K562 (cell line): ENCODE data around the gene ZMIZ1.

ENCODE experiments used
- ARID1B ChIP-seq: fragments of 450-650 bp; IDR thresholded peaks from 2 replicates; pipeline ENCODE4 v1.6.1; 2016; ENCODE audit warnings: antibody characterized with exemption, mild to moderate bottlenecking, inconsistent platforms
- CTCF ChIP-seq, 3 experiments: IDR thresholded peaks in 2 of 3; conservative IDR thresholded peaks in 1 of 3; 2 replicates each; pipeline ENCODE4 v1.5.1; 2011 to 2012; ENCODE audit warnings: low read length in 3 of 3, mild to moderate bottlenecking in 3 of 3, control low read depth in 2 of 3, improper control_type of control experiment in 1 of 3, inconsistent platforms in 1 of 3, low read depth in 1 of 3, mixed read lengths in 1 of 3, moderate library complexity in 1 of 3; ENCODE audit not compliant: insufficient read depth in 2 of 3
- ESRRB ChIP-seq: fragments of 250-450 bp; sonication (Bioruptor Pico); IDR thresholded peaks from 2 replicates; pipeline ENCODE4 v1.5.0; 2020; ENCODE audit warnings: mild to moderate bottlenecking, moderate library complexity, borderline replicate concordance
- GABPA ChIP-seq: fragments of 200-800 bp; sonication (Bioruptor generic); conservative IDR thresholded peaks from 2 replicates; pipeline ENCODE4 v1.6.1; 2016; ENCODE audit warnings: low read depth, missing genetic modification characterization, missing compliant biosample characterization
- GATAD2A ChIP-seq: fragments of 450-650 bp; IDR thresholded peaks from 2 replicates; pipeline ENCODE4 v1.6.1; 2017
- HNRNPL ChIP-seq: fragments of 200-400 bp; formaldehyde crosslinking; IDR thresholded peaks from 2 replicates; pipeline ENCODE4 v1.6.1; 2017; ENCODE audit warnings: low read depth, mild to moderate bottlenecking, low read length
- HNRNPLL ChIP-seq: fragments of 200-400 bp; formaldehyde crosslinking; IDR thresholded peaks from 2 replicates; pipeline ENCODE4 v1.6.1; 2017; ENCODE audit warnings: low read length, low read depth, mild to moderate bottlenecking; ENCODE audit not compliant: poor library complexity, severe bottlenecking
- MLX ChIP-seq, 2 experiments: fragments of 450-650 bp in 1 of 2; sonication (generic) in 1 of 2; formaldehyde crosslinking; conservative IDR thresholded peaks; 2 replicates each; pipeline versions ENCODE4 v1.4.0 to v1.8.1; 2020 to 2022; ENCODE audit warnings: mild to moderate bottlenecking in 1 of 2, missing genetic modification reagents in 1 of 2
- NFIC ChIP-seq: fragments of 450-650 bp; IDR thresholded peaks from 2 replicates; pipeline ENCODE4 v1.6.1; 2017; ENCODE audit warnings: mild to moderate bottlenecking, inconsistent platforms
- TAF1 ChIP-seq: IDR thresholded peaks from 2 replicates; pipeline ENCODE4 v1.6.1; 2011; ENCODE audit warnings: mild to moderate bottlenecking, low read length, moderate library complexity; ENCODE audit not compliant: insufficient read depth, control insufficient read depth, severe bottlenecking; ENCODE audit errors: extremely low read depth
- ZEB2 ChIP-seq: fragments of 450-650 bp; IDR thresholded peaks from 2 replicates; pipeline ENCODE4 v1.6.1; 2016
- ZNF830 ChIP-seq: fragments of 250-450 bp; sonication (Bioruptor Pico); IDR thresholded peaks from 2 replicates; pipeline ENCODE4 v1.5.0; 2021; ENCODE audit warnings: mild to moderate bottlenecking
- TF ChIP-seq, protein P1 (sequence below): sonication (generic); formaldehyde crosslinking; IDR thresholded peaks from 2 replicates; pipeline ENCODE4 v1.8.0; 2022; ENCODE audit warnings: missing genetic modification reagents, mild to moderate bottlenecking, borderline replicate concordance
- TF ChIP-seq, protein P2 (sequence below), 2 experiments: fragments of 450-650 bp; conservative IDR thresholded peaks; 2 replicates each; pipeline ENCODE4 v1.6.1; 2017; ENCODE audit warnings: mild to moderate bottlenecking in 2 of 2, moderate library complexity in 2 of 2

GRCh38 chr10:79070606-79071395 lies 2.0 kb downstream of the ZMIZ1 start:
- TF ChIP-seq CTCF (IDR thresholded peaks at IDR 0.05 in 2 of 3, conservative IDR thresholded peaks at IDR 0.05 in 1 of 3; ENCODE audit: insufficient read depth in 2 of 3, low read depth in 1 of 3, low read length in 3 of 3) (no peak), ZEB2 (no peak), MLX (CRISPR knock-in tag; conservative IDR thresholded peaks at IDR 0.05) (no peak), ZNF830 (CRISPR knock-in tag) (no peak), ARID1B (no peak), GABPA (tag) (no peak), GATAD2A (no peak), HNRNPLL (no peak), ESRRB (CRISPR knock-in tag) (no peak), TAF1 (no peak), HNRNPL (no peak), NFIC (no peak)
- TF ChIP-seq, protein P1, sequence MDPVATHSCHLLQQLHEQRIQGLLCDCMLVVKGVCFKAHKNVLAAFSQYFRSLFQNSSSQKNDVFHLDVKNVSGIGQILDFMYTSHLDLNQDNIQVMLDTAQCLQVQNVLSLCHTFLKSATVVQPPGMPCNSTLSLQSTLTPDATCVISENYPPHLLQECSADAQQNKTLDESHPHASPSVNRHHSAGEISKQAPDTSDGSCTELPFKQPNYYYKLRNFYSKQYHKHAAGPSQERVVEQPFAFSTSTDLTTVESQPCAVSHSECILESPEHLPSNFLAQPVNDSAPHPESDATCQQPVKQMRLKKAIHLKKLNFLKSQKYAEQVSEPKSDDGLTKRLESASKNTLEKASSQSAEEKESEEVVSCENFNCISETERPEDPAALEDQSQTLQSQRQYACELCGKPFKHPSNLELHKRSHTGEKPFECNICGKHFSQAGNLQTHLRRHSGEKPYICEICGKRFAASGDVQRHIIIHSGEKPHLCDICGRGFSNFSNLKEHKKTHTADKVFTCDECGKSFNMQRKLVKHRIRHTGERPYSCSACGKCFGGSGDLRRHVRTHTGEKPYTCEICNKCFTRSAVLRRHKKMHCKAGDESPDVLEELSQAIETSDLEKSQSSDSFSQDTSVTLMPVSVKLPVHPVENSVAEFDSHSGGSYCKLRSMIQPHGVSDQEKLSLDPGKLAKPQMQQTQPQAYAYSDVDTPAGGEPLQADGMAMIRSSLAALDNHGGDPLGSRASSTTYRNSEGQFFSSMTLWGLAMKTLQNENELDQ (CRISPR knock-in tag) = no peak
- TF ChIP-seq, protein P2, sequence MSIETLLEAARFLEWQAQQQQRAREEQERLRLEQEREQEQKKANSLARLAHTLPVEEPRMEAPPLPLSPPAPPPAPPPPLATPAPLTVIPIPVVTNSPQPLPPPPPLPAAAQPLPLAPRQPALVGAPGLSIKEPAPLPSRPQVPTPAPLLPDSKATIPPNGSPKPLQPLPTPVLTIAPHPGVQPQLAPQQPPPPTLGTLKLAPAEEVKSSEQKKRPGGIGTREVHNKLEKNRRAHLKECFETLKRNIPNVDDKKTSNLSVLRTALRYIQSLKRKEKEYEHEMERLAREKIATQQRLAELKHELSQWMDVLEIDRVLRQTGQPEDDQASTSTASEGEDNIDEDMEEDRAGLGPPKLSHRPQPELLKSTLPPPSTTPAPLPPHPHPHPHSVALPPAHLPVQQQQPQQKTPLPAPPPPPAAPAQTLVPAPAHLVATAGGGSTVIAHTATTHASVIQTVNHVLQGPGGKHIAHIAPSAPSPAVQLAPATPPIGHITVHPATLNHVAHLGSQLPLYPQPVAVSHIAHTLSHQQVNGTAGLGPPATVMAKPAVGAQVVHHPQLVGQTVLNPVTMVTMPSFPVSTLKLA (conservative IDR thresholded peaks at IDR 0.05) = no peak
